ENCODE data around the gene EMC6.

The EMC6 gene

DNA sequence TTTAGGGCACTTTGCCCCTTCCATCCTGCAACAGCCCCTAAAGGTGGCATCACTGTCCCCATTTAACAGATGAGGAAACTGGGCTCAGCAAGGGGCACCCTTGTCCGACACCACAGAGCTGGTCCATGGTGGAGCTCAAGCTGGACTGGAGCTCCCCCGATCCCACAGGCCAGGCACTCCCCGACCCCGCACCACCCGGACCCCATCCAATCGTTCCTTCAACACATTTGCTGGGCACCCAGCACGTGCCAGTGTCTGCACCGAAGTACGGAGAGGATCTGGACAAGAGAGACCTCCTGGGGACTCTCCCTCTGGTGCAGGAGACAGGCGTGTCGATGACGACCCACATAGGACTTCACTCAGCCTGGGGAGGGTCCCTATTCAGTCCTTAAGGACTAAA, 13.4 kb downstream of the EMC6 start:
- no peak overlapping the region for H3K4me3 ChIP-seq (ENCODE audit: low read depth, low read length)
- H3K9ac ChIP-seq (ENCODE audit: low read length): no peak overlapping the region
- H3K27me3 ChIP-seq (ENCODE audit: control insufficient read depth, insufficient read depth, low read length): peaks cover 8% of the 10 kb centered on the region; the same call in 1 of the 2 replicates
- H3K27ac ChIP-seq (ENCODE audit: low read depth, low read length): no peak overlapping the region
- no peaks in the 10 kb centered on the region for H3K36me3 ChIP-seq (ENCODE audit: control insufficient read depth, insufficient read depth, low read length)
- H3K9me3 ChIP-seq (ENCODE audit: control insufficient read depth, insufficient read depth, low read depth, low read length): no peaks in the 10 kb centered on the region
- peaks cover 10% of the 10 kb centered on the region for H3K4me1 ChIP-seq (ENCODE audit: control insufficient read depth, insufficient read depth, low read length)

DNA sequence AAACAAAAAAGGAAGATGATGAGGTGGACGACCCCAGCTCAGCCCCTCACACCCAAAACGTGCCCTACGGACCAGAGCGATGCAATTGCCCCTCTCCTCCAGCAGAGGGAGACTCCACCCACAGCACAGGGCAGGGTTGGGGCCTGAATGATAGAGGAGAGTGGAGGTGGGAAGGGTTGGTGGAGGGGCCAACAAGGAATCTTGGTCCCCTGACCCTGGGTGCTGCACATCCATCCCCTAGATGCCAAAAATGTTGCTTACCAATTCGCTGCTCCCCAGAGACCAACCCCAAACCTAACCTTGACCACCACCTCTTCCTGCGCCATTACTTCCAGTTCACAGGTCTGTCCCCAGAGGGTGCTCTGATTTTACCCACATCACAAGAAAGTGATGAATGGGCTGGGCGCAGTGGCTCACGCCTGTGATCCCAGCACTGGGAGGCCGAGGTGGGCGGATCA, 14.5 kb downstream of the EMC6 start:
- no peak overlapping the region for H3K27ac ChIP-seq (ENCODE audit: low read depth, low read length)
- peaks cover 8% of the 10 kb centered on the region; the same call in 1 of the 2 replicates for H3K27me3 ChIP-seq (ENCODE audit: control insufficient read depth, insufficient read depth, low read length)
- H3K9ac ChIP-seq (ENCODE audit: low read length): no peak overlapping the region
- peaks cover 7% of the 10 kb centered on the region for H3K4me1 ChIP-seq (ENCODE audit: control insufficient read depth, insufficient read depth, low read length)
- no peak overlapping the region for H3K4me3 ChIP-seq (ENCODE audit: low read depth, low read length)
- H3K36me3 ChIP-seq (ENCODE audit: control insufficient read depth, insufficient read depth, low read length): no peaks in the 10 kb centered on the region
- H3K9me3 ChIP-seq (ENCODE audit: control insufficient read depth, insufficient read depth, low read depth, low read length): no peaks in the 10 kb centered on the region

DNA sequence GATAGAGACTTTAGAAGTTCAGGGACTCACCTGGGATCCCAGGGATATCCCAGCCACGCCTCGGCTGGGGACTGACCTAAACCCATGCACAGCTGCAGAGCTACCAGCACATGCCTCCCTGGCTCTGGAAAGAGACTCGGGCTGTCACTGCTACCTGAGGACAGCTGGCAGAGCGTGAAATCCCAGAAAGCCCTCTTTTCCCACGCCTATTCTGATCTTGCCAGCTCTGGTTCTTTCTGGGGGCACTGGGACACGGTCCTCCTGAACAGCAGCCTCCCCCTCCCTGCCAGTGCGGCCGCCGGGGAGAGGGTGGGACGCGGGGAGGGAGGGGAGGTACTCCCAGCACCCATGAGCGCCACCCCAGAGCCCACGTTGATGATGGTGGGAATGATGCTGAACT, 16.6 kb downstream of the EMC6 start:
- Histone ChIP-seq H3K27me3 (ENCODE audit: control insufficient read depth, insufficient read depth, low read length) (peaks cover 8% of the 10 kb centered on the region; the same call in 1 of the 2 replicates), H3K4me1 (ENCODE audit: control insufficient read depth, insufficient read depth, low read length) (peaks cover 10% of the 10 kb centered on the region; the same call in 1 of the 2 replicates), H3K9ac (ENCODE audit: low read length) (no peak overlapping the region), H3K27ac (ENCODE audit: low read depth, low read length) (no peak overlapping the region), H3K4me3 (ENCODE audit: low read depth, low read length) (no peak overlapping the region), H3K9me3 (ENCODE audit: control insufficient read depth, insufficient read depth, low read depth, low read length) (no peaks in the 10 kb centered on the region), H3K36me3 (ENCODE audit: control insufficient read depth, insufficient read depth, low read length) (no peaks in the 10 kb centered on the region)

DNA sequence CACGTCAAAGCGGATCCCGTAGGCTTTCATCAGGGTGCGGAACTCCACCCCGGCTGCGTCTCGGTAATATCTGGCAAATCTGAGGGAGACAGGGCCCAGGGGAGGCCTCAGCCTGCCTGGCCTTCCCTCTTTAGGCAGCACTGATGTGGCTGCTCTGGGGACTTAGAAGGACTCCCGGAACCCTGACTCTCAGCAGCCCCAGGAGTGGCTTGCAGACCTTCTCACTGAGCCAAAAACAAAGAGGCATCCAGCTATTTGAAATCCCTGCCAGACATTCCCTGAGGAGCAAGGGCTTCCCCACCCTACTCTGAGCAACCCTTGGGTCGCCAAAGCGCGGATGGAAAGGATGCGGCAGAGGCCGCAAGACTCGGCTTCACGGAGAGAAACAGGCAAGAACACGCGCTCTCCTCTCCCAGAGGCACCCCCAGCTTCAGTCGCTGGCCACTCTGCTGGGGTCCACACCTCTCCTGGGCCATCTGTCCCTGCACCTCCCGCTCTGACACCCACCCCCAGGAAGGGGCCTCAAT, 19.5 kb downstream of the EMC6 start:
- Histone ChIP-seq H3K4me1 (ENCODE audit: control insufficient read depth, insufficient read depth, low read length) (peaks cover 10% of the 10 kb centered on the region; the same call in 1 of the 2 replicates), H3K27ac (ENCODE audit: low read depth, low read length) (no peak overlapping the region)

DNA sequence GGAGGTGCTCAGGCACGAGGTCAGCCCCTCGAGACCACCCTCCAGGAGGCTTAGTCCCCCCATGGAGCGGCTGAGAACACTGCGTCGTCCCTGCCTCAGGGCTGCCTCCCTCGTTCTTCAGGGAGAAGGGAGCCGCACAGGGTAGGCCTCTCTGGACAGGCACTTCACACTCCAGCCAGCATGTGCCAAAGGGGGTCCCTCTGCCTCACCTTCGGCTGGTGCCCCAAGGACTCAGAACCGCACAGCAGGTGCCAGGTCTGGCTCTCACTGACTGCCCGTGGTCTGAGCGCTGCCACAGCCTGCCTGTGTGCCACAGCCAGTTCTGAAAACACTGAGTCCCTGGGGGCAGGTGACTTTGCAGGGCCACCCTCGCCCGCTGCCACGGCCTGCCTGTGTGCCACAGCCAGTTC, 20.2 kb downstream of the EMC6 start:
- Histone ChIP-seq H3K9ac (ENCODE audit: low read length) (no peak overlapping the region), H3K27ac (ENCODE audit: low read depth, low read length) (no peak overlapping the region), H3K4me3 (ENCODE audit: low read depth, low read length) (no peak overlapping the region), H3K36me3 (ENCODE audit: control insufficient read depth, insufficient read depth, low read length) (no peaks in the 10 kb centered on the region), H3K9me3 (ENCODE audit: control insufficient read depth, insufficient read depth, low read depth, low read length) (no peaks in the 10 kb centered on the region), H3K27me3 (ENCODE audit: control insufficient read depth, insufficient read depth, low read length) (peaks cover 6% of the 10 kb centered on the region; the same call in 1 of the 2 replicates), H3K4me1 (ENCODE audit: control insufficient read depth, insufficient read depth, low read length) (peaks cover 10% of the 10 kb centered on the region; the same call in 1 of the 2 replicates)

More for the DNA sequence above, 19.5 kb downstream of the EMC6 start:
- Histone ChIP-seq H3K27me3 (ENCODE audit: control insufficient read depth, insufficient read depth, low read length) (peaks cover 5% of the 10 kb centered on the region; the same call in 1 of the 2 replicates), H3K36me3 (ENCODE audit: control insufficient read depth, insufficient read depth, low read length) (no peaks in the 10 kb centered on the region), H3K9me3 (ENCODE audit: control insufficient read depth, insufficient read depth, low read depth, low read length) (no peaks in the 10 kb centered on the region), H3K9ac (ENCODE audit: low read length) (no peak overlapping the region), H3K4me3 (ENCODE audit: low read depth, low read length) (no peak overlapping the region)

DNA sequence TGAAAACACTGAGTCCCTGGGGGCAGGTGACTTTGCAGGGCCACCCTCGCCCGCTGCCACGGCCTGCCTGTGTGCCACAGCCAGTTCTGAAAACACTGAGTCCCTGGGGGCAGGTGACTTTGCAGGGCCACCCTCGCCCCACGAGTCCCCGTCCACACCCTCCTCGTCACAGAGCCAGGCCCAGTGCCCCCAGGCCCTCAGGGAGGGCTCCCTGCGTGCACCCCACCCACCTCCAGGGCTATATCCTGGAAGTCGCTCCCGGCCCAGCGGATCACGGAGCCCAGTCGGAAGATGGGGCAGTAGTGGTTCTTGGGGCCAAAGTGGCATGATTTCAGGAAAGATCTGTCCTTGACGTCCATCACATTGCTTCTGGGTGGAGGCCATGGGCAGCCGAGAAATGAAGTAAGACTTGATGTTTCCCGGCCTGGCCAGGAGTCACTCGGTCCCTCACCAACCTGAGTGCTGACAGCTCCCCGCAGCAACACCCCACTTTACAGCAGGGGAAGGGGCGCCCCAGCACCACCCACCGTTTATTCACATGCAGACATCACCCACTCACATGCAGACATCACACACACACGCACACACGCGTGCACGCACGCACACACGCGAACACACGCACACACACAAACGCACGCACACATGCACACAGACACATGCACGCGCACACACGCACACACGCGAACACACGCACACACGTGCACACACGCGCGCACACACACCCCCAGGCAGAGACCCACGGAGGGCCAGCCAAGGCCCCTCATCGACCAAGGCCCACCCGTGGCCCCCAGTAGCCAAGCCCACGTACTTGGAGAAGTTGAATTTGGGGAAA, 20.9 kb downstream of the EMC6 start:
- Histone ChIP-seq H3K4me3 (ENCODE audit: low read depth, low read length) (no peak overlapping the region), H3K27me3 (ENCODE audit: control insufficient read depth, insufficient read depth, low read length) (peaks cover 12% of the 10 kb centered on the region; the same call in 1 of the 2 replicates), H3K36me3 (ENCODE audit: control insufficient read depth, insufficient read depth, low read length) (no peaks in the 10 kb centered on the region), H3K9ac (ENCODE audit: low read length) (no peak overlapping the region), H3K9me3 (ENCODE audit: control insufficient read depth, insufficient read depth, low read depth, low read length) (no peaks in the 10 kb centered on the region), H3K27ac (ENCODE audit: low read depth, low read length) (no peak overlapping the region), H3K4me1 (ENCODE audit: control insufficient read depth, insufficient read depth, low read length) (peaks cover 10% of the 10 kb centered on the region; the same call in 1 of the 2 replicates)

DNA sequence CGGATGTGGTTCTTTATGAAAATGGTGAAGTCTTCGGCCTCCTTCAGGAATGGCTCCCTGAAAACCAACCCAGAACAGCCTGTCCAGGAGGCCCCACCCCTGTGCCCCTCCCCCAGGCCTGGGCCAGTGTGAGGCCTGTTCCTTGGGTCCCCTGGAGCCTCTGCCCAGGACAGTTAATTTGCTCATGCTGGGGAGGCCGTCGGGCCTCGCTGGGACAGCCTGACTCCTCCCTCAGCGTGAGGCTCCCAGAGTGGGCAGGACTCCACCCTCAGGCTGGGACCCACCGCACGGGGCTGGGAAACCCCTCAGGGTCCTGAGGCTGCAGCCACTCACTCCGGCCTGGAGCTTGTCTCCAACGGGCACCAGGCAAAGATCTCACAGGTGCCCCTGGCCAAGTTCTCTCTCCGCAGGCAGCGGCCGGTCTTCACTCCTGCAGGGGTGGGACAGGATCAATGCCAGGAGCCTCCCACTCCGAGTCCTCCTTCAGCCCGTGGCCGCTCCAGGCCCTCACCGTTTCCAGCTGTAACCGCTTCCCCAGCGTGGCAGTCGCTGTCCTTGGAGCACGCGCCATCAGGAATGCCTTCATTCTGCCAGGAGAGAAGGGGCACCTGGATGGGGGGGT, 21.6 kb downstream of the EMC6 start:
- H3K4me3 ChIP-seq (ENCODE audit: low read depth, low read length): no peak overlapping the region
- H3K9me3 ChIP-seq (ENCODE audit: control insufficient read depth, insufficient read depth, low read depth, low read length): no peaks in the 10 kb centered on the region
- no peak overlapping the region for H3K9ac ChIP-seq (ENCODE audit: low read length)
- peaks cover 17% of the 10 kb centered on the region for H3K27me3 ChIP-seq (ENCODE audit: control insufficient read depth, insufficient read depth, low read length)
- H3K4me1 ChIP-seq (ENCODE audit: control insufficient read depth, insufficient read depth, low read length): peaks cover 16% of the 10 kb centered on the region
- H3K36me3 ChIP-seq (ENCODE audit: control insufficient read depth, insufficient read depth, low read length): no peaks in the 10 kb centered on the region
- H3K27ac ChIP-seq (ENCODE audit: low read depth, low read length): no peak overlapping the region

DNA sequence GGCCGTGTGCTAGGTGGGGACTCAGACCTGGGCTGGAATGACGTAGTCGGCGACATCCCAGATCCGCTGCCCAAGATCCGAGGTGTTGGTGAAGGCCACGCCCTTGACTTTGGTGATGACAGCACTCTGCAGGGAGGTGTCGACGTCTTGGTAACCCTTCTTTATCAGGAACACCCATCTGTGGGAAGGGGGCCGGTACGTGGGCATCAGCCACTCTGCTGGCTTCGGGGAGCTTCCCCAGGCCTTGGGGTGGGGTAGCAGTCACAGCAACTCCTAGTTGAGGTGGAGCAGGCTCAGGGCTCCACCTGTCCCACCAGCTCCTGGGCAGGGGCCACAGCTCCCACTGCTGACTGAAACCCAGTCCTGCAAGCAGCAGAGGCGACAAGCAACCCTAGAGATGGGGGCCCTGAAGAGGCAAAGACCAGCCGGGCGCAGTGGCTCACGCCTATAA, 23.0 kb downstream of the EMC6 start:
- Histone ChIP-seq H3K4me1 (ENCODE audit: control insufficient read depth, insufficient read depth, low read length) (peaks cover 20% of the 10 kb centered on the region), H3K9me3 (ENCODE audit: control insufficient read depth, insufficient read depth, low read depth, low read length) (no peaks in the 10 kb centered on the region), H3K9ac (ENCODE audit: low read length) (no peak overlapping the region), H3K27me3 (ENCODE audit: control insufficient read depth, insufficient read depth, low read length) (peaks cover 30% of the 10 kb centered on the region), H3K4me3 (ENCODE audit: low read depth, low read length) (no peak overlapping the region), H3K36me3 (ENCODE audit: control insufficient read depth, insufficient read depth, low read length) (no peaks in the 10 kb centered on the region), H3K27ac (ENCODE audit: low read depth, low read length) (no peak overlapping the region)

DNA sequence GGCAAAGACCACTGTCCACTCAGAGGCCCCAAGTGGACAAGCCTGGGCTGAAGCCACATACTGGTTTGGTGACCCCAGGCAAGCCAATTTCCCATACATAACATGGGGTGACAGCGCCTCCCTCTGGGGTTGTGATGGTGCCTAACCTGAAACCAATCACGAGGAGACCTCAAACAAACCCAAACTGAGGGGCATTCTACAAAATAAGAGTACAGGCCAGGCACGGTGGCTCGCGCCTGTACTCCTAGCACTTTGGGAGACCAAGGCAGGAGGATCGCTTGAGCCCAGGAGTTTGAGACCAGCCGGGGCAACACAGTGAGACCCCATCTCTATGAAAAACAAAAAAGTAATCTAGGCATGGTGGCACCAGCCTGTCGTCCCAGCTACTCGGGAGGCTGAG, 23.7 kb downstream of the EMC6 start:
- Histone ChIP-seq H3K9ac (ENCODE audit: low read length) (no peak overlapping the region), H3K27me3 (ENCODE audit: control insufficient read depth, insufficient read depth, low read length) (peaks cover 37% of the 10 kb centered on the region), H3K4me1 (ENCODE audit: control insufficient read depth, insufficient read depth, low read length) (peaks cover 20% of the 10 kb centered on the region), H3K27ac (ENCODE audit: low read depth, low read length) (no peak overlapping the region), H3K9me3 (ENCODE audit: control insufficient read depth, insufficient read depth, low read depth, low read length) (no peaks in the 10 kb centered on the region), H3K36me3 (ENCODE audit: control insufficient read depth, insufficient read depth, low read length) (no peaks in the 10 kb centered on the region), H3K4me3 (ENCODE audit: low read depth, low read length) (no peak overlapping the region)

DNA sequence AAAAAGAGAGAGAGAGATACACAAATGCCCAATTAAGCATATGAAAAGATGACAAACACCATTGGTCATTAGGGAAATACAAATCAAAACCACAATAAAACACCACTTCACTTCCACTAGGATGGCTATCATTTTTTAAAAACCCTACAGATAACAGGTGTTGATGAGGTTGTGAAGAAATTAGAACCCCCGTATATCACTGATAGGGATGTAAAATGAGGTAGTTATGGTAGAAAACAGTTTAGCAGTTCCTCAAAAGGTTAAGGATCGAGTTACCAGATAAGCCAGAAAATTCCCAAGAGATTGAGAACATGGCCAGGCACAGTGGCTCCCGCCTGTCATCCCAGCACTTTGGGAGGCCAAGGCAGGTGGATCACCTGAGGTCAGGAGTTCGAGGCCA, 24.5 kb downstream of the EMC6 start:
- H3K27ac ChIP-seq (ENCODE audit: low read depth, low read length): no peak overlapping the region
- H3K4me3 ChIP-seq (ENCODE audit: low read depth, low read length): no peak overlapping the region
- no peaks in the 10 kb centered on the region for H3K9me3 ChIP-seq (ENCODE audit: control insufficient read depth, insufficient read depth, low read depth, low read length)
- peaks cover 45% of the 10 kb centered on the region for H3K27me3 ChIP-seq (ENCODE audit: control insufficient read depth, insufficient read depth, low read length)
- H3K4me1 ChIP-seq (ENCODE audit: control insufficient read depth, insufficient read depth, low read length): peaks cover 17% of the 10 kb centered on the region
- no peaks in the 10 kb centered on the region for H3K36me3 ChIP-seq (ENCODE audit: control insufficient read depth, insufficient read depth, low read length)
- no peak overlapping the region for H3K9ac ChIP-seq (ENCODE audit: low read length)

DNA sequence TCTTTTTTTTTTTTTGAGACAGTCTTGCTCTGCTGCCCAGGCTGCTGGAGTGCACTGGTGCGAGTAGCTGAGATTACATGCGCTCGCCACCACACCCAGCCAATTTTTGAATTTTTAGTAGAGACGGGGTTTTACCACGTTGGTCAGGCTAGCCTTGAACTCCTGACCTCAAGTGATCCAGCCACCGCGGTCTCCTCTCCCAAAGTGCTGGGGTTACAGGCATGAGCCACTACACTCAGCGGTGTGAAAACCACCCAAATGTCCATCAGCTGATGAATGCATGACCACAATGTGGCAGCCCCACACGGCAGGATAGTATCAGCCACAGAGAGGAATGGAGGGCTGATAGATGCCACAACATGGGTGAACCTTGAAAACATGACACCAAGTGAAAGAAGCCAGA, 25.2 kb downstream of the EMC6 start:
- no peak overlapping the region for H3K9ac ChIP-seq (ENCODE audit: low read length)
- H3K36me3 ChIP-seq (ENCODE audit: control insufficient read depth, insufficient read depth, low read length): no peaks in the 10 kb centered on the region
- no peak overlapping the region for H3K27ac ChIP-seq (ENCODE audit: low read depth, low read length)
- no peak overlapping the region for H3K4me3 ChIP-seq (ENCODE audit: low read depth, low read length)
- H3K4me1 ChIP-seq (ENCODE audit: control insufficient read depth, insufficient read depth, low read length): peaks cover 14% of the 10 kb centered on the region
- no peaks in the 10 kb centered on the region; the same call in 1 of the 2 replicates for H3K9me3 ChIP-seq (ENCODE audit: control insufficient read depth, insufficient read depth, low read depth, low read length)
- H3K27me3 ChIP-seq (ENCODE audit: control insufficient read depth, insufficient read depth, low read length): peaks cover 50% of the 10 kb centered on the region

All from HUES6 (cell line).